GM20000 (cell line): ENCODE measurements around the gene TELO2.

Source experiments
- DNase-seq: peaks from one replicate; pipeline ENCODE4 v3.0.0; 2012; ENCODE audit warnings: low spot score
- CTCF ChIP-seq: IDR thresholded peaks from 2 replicates; pipeline ENCODE4 v1.5.1; 2012; ENCODE audit warnings: mild to moderate bottlenecking, control low read depth; ENCODE audit errors: extremely low read depth, missing control alignments

Gene TELO2

GRCh38 chr16:1458977-1459341, 34.2 kb upstream of the TELO2 start:
- DNase-seq = peak; percentile 83
- no peak for TF ChIP-seq CTCF

DNA sequence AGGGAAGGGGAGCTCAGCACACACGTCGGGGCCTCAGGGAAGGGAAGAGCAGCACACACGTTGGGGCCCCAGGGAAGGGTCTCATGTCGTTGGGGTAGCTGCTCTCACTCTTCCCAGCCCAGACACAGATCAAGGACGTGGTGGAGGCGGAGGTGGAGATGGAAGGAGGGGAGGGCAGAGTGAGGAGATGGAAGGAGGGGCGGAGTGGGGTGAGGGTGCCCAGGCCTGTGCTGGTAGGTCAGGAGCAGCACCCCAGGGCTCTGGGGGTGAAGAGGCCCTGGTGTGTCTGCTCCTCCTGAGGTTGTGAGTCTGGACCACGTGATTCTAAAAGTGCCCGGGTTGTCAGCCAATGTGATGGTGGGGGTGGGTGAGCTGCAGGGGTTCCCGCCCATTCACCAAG, 33.2 kb upstream of the TELO2 start:
- no peak for TF ChIP-seq CTCF
- no peak for DNase-seq

- TF ChIP-seq CTCF = no peak
- DNase-seq = no peak
Measured at GRCh38 chr16:1460602-1461138, 32.5 kb upstream of the TELO2 start.

DNA sequence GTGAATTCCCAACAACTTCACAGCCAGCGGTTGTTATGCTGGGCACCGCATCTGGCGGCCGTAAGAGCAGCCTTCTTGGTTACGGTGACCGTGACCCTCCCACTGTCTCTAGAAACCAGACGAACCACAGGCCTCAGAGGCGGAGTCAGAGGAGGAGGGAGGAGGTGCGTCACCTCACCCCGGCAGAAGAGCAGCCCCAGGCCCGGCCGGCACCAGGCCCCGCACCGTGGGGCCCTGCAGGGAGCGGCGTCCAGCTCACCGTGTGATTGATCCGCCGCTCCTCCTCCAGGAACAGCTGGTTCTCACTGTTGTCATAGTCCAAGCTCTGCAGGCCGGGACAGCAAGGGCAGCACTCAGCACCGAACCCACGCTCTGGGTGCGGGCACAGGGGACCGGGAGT, 32.0 kb upstream of the TELO2 start:
- DNase-seq = no peak
- no peak for TF ChIP-seq CTCF

DNA sequence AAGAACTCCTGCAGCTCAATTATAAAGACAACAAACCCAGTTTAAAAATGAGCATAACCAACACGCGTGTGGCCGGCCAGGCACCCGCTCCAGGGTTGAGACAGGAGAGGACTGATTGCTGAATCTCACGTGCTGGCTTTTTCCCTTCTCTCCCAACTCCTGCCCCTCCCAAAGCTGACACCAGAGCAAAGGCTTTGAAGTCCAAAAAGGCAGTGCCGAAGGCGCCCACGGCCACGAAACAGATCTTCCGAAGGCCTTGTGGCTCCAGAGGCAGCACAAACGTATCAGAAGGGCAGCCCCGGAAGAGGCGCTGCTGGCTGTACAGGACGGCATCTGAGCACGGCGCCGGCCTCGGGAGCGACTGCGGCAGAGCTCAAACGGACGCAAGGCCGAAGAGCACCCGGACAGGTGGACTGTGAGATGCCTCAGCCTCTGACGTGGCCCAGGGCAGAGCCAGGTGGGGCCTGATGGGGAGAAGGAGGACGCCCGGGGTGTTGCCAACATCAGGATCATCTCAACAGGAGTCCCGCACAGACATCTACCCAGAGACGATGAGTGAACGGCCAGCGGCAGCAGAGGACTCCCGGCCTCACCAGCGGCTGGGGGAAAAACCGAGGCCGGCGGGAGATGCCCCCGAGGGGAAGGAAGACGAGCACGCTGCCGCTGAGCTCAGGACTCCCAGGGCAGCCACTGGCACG, 28.8 kb upstream of the TELO2 start:
- no peak for DNase-seq
- TF ChIP-seq CTCF = no peak

- TF ChIP-seq CTCF = no peak
- no peak for DNase-seq
Measured at GRCh38 chr16:1464894-1465566, 28.1 kb upstream of the TELO2 start.

DNA sequence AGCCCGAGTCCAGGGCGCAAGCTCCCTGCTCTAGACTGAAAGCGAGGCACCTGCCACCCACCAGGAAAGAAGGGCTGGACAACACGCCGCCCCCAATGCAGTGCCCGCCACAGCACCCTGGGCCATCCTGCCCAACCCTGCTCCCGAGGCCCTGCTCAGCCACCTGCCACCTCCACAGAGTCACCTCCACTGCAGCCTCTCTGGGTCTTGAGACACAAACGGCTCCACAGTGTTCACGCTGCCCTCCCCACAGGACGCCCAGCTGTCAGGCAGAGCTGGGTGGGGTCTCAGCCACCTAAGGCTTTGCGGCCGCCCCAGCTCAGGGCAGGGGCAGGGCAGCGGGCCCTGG, 27.6 kb upstream of the TELO2 start:
- no peak for DNase-seq
- no peak for TF ChIP-seq CTCF
